ENCODE data around the gene VPS45. TPM values are rescaled to one million over a fixed set of nuclear protein-coding genes. Genes with fewer than 3 reads are reported as not detected.

Gene VPS45
- total and polyA plus RNA-seq, 2 of the 13 experiments (the other 11 are each of a cell fraction or from before 2014, with no cell fraction given), result 15.2 to 25.2 TPM

- TF ChIP-seq RNF2 (conservative IDR thresholded peaks at IDR 0.05; ENCODE audit: low read depth) (no peak; the same call in 1 of the 2 replicates), ZNF503 (CRISPR knock-in tag; IDR thresholded peaks at IDR 0.05) (no peak; the same call in 1 of the 2 replicates), ZBTB25 (CRISPR knock-in tag; IDR thresholded peaks at IDR 0.05) (peak; percentile 13; the same call in 1 of the 2 replicates), MXI1 (IDR thresholded peaks at IDR 0.05; ENCODE audit: borderline replicate concordance, low read depth, low read length) (peak; percentile 63; the same call in 2 of the 3 replicates), ZNF143 (CRISPR knock-in tag; IDR thresholded peaks at IDR 0.05) (peak; percentile 89), HCFC1 (IDR thresholded peaks at IDR 0.05; ENCODE audit: low read depth, low read length) (peak; percentile 82), ZNF83 (CRISPR knock-in tag; IDR thresholded peaks at IDR 0.05; ENCODE audit: borderline replicate concordance) (no peak), PTBP1 (IDR thresholded peaks at IDR 0.05; ENCODE audit: low read depth, low read length, poor library complexity, severe bottlenecking) (peak; percentile 82), SOX5 (CRISPR knock-in tag; IDR thresholded peaks at IDR 0.05; ENCODE audit: borderline replicate concordance) (no peak; the same call in 1 of the 2 replicates), ZNF614 (CRISPR knock-in tag; IDR thresholded peaks at IDR 0.05; ENCODE audit: borderline replicate concordance) (peak; percentile 50; the same call in 1 of the 2 replicates), MAF1 (CRISPR knock-in tag; IDR thresholded peaks at IDR 0.05; ENCODE audit: borderline replicate concordance) (0 out of 2 replicates have a peak, but pooled peaks have one; percentile 32), PHF8 (CRISPR knock-in tag; IDR thresholded peaks at IDR 0.05) (peak; percentile 91), ATF3 (CRISPR knock-in tag; IDR thresholded peaks at IDR 0.05) (peak; percentile 73; the same call in 1 of the 2 replicates), ZBTB34 (CRISPR knock-in tag; IDR thresholded peaks at IDR 0.05) (peak; percentile 77; the same call in 1 of the 2 replicates), CREBL2 (CRISPR knock-in tag; IDR thresholded peaks at IDR 0.05; ENCODE audit: borderline replicate concordance) (no peak), PHF20 (CRISPR knock-in tag; IDR thresholded peaks at IDR 0.05) (peak; percentile 92), ZMYM2 (CRISPR knock-in tag; IDR thresholded peaks at IDR 0.05) (peak; percentile 63; the same call in 1 of the 2 replicates), MATR3 (CRISPR knock-in tag; IDR thresholded peaks at IDR 0.05) (no peak), SMARCC2 (IDR thresholded peaks at IDR 0.05) (no peak), ZNF556 (CRISPR knock-in tag; IDR thresholded peaks at IDR 0.05; ENCODE audit: borderline replicate concordance) (no peak), HMGXB4 (CRISPR knock-in tag; IDR thresholded peaks at IDR 0.05; ENCODE audit: borderline replicate concordance in 1 of 2, low read depth in 1 of 2) (peak; percentile 68 to 74; a peak in 3 of 4 replicates), NR1H2 (CRISPR knock-in tag; IDR thresholded peaks at IDR 0.05; ENCODE audit: borderline replicate concordance, low read depth) (no peak)
These were observed at the start of gene VPS45 (continued) for GRCh38 chr1:150067184-150068108.

Data from HepG2 (cell line).